Hematopoietic multipotent progenitor cell (in vitro differentiated cells): ENCODE measurements around the gene TAMALIN. TPM values are rescaled to one million over a fixed set of nuclear protein-coding genes. Genes with fewer than 3 reads are reported as not detected.

ENCODE experiments used
- DNase-seq, 3 donors: peaks; one replicate each; pipeline ENCODE4 v3.0.0-alpha.2; 2011 to 2015; ENCODE audit warnings: low read depth in 2 of 3, low spot score in 2 of 3
- total RNA-seq: library from RNA; depleted of rRNA; stranded (reverse); fragments of >200 nt; gene quantifications from one replicate; pipeline ENCODE4 v1.2.3, GENCODE V29; 2012

Gene TAMALIN
- total RNA-seq, 1 donor = 26.7 TPM

DNA sequence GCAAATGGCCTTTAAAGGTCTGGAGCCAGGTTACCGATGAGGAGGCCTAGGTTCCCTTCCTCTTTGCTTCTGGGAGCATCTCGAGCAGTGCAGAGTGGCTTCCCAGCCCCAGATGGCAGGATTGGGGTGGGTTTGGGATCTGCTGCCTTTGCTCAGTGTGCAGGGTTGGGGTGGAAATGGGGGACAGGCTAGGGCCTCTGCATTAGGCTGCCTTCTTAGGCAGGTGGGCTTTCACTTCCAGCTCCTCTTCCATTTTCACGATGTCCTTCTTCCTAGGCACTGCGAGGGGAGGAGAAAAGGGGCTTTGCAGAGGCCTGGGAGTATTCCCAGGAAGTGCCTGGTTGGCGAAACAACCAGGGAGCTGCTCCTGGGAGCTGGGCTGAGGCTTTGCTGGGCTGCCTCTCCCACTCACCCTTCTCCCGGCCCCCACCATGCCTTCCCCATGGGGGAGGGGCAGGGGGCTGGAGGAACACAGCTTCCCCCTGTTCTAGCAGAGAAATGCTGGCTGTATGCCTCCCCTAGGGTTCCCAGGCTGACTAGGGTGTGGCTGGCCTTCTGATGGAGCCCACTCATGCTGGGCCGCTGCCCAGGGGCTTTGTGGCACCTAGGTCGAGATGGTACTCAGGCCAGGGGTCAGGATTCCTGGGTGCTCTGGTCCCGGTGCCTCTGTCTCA is 46.9 kb downstream of the TAMALIN start:
- DNase-seq = no peak

DNA sequence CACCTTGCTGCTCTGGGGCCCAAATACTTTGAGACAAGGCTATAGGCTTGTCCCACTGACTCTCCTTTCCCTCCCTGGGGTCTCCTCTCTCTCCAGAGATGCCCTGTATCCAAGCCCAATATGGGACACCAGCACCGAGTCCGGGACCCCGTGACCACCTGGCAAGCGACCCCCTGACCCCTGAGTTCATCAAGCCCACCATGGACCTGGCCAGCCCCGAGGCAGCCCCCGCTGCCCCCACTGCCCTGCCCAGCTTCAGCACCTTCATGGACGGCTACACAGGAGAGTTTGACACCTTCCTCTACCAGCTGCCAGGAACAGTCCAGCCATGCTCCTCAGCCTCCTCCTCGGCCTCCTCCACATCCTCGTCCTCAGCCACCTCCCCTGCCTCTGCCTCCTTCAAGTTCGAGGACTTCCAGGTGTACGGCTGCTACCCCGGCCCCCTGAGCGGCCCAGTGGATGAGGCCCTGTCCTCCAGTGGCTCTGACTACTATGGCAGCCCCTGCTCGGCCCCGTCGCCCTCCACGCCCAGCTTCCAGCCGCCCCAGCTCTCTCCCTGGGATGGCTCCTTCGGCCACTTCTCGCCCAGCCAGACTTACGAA is 47.6 kb downstream of the TAMALIN start:
- no peak for DNase-seq

DNA sequence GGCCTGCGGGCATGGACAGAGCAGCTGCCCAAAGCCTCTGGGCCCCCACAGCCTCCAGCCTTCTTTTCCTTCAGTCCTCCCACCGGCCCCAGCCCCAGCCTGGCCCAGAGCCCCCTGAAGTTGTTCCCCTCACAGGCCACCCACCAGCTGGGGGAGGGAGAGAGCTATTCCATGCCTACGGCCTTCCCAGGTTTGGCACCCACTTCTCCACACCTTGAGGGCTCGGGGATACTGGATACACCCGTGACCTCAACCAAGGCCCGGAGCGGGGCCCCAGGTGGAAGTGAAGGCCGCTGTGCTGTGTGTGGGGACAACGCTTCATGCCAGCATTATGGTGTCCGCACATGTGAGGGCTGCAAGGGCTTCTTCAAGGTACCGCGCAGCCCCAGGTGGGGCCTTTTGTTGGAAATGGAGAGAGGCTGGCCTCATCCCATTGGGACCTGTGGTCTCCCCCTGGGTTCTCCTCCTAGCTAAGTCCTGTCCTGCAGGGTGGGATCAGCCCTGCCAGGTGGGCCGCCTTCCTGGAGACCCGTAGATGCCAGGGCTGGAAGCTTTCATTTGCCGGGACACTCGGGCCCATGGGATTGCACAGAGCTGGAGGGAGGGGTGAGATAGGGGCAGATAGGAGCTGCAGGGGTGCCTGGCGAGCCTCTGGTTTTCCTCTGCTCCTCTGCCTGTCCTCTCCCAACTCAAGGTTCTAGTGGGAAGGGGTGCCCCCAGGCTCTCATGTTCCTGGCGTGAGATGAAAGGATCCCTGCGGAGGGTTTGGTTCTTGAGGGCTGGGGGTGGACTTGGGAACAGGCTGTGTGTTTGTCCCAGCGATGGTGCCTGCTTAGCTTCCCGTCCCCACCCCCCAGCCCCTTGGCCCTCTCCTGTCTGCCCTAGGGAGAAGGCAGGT is 48.3 kb downstream of the TAMALIN start:
- no peak for DNase-seq

DNA sequence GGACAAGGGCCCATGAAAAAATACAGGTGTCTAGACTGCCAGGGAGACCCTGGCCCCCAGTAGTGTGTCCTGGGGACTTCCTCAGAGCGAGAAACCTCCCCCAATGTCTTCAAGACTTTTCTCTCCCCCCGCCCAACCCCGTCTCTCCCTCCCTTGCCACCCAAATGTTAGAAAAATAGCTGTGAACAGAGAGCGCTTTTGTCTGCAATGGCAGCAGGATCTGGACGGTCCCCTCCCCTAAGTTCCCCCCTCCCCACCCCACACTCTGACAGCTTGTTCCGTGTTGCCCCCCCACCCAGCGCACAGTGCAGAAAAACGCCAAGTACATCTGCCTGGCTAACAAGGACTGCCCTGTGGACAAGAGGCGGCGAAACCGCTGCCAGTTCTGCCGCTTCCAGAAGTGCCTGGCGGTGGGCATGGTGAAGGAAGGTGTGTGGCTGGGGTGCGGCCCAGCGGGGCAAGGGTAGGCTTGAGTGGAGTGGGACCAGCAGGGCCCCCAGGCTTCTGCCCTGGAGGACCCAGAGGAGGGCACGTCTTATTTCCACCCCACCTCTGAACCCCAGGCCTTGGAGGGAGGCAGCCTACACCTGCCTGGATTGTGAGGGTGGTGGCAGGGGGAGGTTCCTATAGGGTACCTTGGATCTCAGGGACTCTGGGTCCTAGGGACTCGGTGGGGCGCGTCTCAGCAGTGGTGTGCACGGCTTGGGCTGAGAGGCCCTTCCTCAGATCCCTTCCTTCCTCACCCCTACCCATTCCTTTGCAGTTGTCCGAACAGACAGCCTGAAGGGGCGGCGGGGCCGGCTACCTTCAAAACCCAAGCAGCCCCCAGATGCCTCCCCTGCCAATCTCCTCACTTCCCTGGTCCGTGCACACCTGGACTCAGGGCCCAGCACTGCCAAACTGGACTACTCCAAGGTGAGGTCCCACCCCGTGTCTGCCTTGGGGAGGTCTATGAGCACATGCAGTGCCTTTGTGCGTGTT is 49.3 kb downstream of the TAMALIN start:
- DNase-seq = no peak

DNA sequence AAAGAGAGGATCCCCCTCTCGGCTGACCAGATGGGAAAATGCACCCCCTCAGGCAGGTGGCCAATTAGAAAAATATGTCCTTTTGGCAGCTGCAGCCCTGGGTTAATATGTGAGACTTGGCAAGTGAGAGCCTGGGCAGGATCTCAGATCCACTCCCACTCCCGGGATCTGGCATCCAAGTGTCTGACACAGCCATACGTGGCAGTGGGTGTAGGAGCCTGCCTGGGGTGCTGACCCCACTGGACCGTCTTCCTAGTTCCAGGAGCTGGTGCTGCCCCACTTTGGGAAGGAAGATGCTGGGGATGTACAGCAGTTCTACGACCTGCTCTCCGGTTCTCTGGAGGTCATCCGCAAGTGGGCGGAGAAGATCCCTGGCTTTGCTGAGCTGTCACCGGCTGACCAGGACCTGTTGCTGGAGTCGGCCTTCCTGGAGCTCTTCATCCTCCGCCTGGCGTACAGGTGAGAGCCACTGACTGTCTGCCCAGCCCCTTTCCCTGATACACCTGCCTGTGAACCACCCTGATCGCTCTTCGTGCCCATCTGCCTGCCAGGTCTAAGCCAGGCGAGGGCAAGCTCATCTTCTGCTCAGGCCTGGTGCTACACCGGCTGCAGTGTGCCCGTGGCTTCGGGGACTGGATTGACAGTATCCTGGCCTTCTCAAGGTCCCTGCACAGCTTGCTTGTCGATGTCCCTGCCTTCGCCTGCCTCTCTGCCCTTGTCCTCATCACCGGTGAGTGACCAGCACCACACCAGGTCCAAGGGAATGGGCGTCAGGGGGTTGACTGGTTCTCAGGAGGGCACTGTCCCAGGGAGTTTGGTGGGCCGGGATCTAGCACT is 50.3 kb downstream of the TAMALIN start:
- DNase-seq = no peak

DNA sequence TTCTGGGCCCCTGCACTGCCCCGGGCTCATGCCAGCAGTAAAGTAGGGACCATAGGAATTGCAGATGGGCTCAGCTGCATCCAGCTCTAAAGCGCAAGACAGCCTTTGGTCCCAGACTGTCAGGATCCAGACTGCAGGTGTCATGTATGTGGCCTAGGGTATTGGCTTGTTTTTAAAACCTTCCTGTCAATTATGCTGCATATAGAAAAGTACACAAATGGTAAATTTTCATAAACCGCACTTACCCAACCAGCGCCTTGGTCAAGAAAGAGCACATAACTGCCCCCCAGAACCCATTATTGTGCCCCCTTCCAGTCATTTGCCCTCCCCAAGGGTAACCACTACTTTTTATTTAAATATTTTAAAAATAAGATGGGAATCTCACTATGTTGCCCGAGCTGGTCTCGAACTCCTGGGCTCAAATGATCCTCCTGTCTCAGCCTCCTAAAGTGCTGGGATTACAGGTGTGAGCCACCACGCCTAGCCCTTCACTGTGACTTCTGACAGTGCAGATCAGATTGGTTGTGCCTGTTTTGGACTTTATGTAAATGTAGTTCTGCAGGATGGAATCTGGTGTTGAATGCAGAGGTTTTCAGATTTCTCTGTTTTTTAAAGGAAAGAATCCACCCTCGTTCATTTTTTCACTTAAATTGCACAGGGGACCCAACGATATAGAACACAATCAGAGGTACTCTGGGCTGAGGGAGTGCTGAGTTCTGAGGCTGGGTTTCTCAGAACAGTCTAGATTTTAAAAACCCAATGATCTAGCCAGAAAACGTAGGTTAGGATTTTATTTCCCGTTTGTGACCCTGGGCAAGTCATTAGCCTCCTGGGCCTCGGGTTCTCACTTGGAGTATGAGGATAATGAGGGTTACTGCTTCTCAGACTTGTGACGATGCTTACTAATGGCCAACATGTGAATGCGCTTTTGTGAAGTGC is 51.2 kb downstream of the TAMALIN start:
- DNase-seq = no peak

DNA sequence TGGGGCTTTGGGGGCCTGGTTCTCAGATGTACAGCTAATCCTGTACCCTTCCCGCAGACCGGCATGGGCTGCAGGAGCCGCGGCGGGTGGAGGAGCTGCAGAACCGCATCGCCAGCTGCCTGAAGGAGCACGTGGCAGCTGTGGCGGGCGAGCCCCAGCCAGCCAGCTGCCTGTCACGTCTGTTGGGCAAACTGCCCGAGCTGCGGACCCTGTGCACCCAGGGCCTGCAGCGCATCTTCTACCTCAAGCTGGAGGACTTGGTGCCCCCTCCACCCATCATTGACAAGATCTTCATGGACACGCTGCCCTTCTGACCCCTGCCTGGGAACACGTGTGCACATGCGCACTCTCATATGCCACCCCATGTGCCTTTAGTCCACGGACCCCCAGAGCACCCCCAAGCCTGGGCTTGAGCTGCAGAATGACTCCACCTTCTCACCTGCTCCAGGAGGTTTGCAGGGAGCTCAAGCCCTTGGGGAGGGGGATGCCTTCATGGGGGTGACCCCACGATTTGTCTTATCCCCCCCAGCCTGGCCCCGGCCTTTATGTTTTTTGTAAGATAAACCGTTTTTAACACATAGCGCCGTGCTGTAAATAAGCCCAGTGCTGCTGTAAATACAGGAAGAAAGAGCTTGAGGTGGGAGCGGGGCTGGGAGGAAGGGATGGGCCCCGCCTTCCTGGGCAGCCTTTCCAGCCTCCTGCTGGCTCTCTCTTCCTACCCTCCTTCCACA is 52.0 kb downstream of the TAMALIN start:
- no peak for DNase-seq

DNA sequence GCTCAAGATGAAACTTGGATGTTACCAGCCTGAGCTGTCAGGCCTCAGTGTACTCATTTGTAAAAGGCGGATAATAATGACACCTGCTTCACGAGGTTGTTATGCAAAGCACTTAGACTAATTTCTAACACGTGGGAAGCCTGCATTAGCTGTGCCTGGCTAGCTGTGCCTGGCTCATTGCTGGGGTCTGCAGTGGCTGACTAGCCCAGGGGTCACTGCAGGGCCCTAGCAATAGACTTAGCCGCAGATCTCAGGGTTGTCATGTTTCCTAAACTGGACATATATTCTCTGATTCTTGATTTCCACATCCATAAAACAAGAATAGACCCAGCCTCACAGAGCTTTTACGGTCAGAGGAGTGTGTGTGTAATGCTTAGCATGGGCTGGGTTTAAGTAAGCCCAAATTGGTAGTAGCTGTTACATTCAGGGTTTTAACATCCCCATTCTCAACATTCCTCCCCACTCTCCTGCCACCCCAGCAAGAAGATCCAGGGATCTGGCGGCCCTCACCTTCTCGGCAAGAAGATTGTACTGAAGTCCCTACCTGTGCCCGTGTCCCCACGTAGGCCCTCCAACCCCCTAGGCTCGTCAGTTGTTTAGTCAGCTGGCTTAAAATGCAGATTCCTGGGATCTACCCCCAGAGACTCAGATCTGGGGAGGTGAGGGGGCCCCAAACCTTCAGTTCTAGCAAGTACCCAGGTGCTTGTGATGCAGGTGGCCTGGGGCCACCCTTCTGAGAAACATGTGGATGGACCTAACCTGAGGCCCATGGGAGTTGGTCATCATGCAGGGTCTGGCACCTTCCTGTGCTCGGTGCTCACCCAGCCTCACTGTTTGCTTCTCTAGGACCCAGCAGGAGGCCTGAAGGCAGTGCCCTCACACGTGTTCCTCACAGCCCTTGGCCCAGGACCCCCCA is 53.1 kb downstream of the TAMALIN start:
- no peak for DNase-seq

DNA sequence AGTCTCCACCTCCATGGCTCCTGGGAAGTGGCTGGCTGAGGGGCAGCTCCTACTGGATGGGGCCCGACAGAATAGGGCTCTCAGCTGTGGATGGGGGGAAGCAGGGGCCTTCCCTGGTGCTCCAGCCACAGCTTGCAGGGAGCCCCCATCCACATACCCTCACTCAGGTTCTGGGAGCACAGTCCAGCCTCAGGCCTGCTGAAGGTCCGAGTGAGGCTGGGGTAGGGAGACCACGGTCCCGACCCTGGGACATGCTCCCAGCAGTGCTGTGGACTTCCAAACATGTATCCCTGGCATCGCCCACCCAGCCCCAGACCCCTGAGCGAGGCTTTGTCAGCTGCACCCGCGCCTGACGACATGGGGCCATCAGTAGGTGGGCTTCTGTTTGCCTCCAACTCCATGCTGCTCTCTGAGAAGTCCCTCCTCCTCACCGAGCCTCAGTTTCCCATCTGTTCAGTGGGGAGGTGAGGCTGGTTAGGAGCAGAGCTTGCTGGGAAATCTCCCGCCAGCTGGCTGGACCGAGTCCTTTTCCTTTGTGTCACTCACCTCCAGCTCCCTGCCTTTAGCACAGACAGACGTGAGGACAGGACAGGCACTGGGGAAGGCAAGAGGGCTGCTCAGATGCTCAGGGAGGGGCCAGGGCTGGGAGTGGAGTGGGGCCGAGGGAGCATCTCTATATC is 53.9 kb downstream of the TAMALIN start:
- DNase-seq = no peak

DNA sequence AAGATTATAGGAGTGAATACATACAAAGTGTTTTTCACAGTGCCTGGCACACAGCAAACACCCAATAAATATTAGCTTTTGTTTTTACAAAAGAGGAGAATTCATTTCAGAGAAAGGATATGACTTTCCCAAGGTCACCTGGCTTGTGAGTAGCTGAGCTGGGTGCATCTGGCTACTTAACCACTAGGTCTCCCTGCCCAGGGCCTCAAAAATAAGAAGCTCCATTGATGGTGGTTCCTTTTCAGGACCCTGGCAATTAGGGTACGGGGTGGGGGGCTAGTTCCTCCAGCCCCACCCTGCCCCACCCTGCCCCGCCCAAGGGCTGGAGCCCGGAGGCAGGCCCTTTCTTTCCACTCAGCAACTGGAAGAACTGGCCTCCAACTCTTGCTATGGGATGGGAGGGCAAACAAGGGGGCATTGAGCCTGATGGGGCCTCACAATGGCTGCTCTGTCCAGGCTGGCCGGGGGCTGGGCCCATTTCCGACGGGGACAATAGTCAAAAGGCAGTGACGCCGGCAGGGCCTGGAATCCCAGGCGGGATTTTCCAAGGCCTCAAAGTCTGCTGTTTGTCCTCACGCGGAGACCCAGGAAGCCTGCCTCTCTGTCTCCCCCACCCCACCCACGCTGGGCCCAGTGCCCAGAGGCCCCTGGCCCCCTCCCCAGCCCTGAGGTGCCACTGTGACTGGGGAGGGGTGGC is 54.9 kb downstream of the TAMALIN start:
- no peak for DNase-seq

DNA sequence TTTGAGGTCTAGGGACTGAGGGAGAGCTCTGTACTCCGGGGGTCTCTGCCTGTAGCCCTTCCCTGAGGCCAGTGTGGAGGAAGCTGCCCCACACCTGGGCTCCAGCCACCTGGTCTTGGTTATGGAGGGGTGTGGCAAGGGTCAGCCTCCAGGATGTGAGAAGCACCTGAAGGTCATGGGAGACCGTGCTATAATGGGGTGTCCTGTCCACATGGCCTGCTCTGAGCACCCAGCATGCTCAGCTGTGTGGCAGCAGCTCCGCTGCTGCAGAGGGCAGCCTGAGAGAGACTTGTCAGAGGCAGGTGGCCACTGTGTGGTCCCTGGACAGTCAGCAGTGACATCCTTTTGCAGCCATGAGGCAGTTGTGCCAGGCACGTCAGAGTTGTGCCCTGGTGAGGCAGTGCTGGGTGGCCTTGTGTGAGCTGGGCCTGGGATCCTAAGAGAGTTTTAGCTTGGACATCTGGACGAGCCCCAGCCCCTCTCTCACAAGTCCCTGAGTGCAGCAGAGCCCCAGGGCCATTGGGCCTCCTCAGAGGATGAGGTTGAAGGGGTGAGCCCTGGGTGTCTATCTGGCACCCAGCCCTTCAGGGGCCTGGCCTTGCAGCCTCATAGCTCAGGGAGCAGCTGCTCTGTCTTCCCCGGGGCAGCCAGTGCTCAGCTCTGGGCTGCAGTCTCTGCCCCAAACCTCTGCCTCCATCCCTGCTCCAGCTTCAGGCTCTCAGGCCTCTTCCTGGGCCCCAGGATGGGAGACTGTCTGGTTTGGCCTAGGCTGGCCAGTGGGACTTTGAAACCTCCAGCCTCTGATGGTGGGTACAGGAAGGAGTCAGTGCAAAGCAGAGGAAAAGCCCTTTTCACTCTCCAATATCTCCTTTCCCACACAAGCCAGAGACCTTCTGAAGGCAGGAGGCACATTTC is 55.7 kb downstream of the TAMALIN start:
- DNase-seq = no peak

DNA sequence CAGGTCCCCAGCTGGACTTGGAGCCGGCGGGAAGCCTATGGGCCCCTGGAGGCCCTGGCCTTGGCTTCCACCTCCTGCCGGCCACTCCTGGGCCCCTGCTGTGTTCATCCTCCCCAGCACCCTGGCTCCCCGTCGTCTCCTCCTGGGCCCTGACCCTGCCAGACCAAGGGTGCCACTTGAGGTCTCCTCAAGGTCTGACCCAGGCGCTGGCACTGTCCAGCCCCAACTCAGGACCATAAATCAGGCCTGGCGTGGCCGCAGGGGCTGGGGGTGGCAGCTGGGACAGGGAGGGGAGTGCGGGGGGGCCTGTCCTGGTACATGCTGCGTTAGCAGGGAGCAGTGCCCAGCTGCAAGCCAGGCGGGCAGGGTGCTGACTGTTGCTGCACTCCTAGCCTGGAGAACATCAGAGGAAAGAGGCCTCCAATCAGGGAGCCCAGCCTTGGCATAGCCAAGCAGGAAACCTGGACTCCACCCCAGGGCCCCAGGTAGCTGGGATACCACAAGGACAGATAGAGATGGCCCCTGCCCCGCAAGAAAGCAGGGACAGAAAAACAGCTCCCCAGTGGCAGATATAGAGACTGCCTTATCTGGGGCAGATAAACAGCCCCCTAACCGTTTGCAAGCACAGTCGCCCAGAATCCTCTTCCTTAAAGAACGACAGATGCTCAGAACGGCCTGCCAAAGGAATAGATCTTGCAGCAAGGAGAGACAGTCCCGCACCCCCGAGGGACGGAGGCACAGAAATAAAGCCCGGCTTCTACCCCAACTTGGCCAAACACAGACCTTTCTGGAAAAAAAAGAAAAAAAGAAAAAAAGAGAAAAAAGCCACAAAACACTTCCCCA is 56.6 kb downstream of the TAMALIN start:
- no peak for DNase-seq

DNA sequence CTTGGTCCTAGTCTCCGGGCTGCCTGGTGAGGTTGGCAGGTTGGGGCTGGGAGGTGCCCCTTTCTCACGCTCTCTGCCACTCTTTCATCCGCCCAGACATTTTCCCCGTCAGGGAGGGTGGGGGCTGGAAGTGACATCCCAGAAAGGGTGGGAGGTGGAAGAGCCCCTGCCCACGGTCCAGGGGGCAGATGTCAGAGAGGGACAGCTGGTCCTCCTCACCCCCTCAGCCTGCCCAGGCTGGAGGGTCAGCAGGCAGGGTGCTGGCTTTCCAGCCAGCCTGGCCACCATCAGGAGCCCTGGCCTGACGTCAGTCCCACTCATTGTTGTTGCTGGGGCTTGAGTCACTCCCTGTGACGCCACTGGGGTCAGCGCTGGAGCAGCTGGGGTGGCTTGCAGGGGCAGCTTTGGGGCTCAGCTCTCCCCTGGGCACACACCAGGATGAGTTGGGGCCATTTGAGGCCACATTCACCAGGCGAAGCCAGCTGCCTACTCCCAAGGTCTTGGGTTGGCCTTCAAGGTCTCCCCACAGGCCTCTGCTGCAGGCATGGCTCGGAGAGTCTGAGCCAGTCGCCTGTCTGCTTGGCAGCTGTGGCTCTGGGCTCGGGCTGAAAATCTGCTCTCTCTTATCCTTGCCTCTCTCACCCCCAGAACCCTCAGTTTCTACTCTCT is 57.4 kb downstream of the TAMALIN start:
- no peak for DNase-seq
